ENCODE measurements around the gene DNAH6. TPM values are rescaled to one million over a fixed set of nuclear protein-coding genes. Genes with fewer than 3 reads are reported as not detected.

DNAH6 gene
- polyA plus RNA-seq, 3 donors from 2014 or later = 0.07 TPM; not detected in 2

DNA sequence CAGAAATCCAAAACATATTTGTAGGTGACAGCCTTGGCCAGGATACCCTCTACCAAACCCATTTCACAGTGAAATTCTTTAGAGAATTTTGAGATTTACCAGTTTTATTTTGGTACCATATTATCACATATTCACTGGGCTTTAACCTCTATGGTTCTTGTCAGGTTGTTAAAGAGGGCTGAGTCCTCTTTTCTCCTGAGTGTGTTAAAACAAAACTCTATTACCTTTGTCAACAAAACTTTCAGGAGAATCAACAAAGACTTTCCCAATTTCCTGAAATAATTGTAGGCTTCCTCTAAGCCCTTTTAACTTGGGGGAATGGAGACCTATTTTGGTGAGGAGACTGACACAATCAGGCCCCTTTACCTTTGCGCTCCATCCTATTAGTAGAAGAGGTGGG lies 209.4 kb downstream of the DNAH6 start:
- Mint-ChIP-seq H3K27ac (no peak overlapping the region), H3K4me1 (peaks cover 0 to 8% of the 10 kb centered on the region in 2 donors), H3K9me3 (no peaks in the 10 kb centered on the region), H3K27me3 (ENCODE audit: low read depth in 3 of 3) (peaks cover under 1 to 5% (median 2%) of the 10 kb centered on the region in 3 donors), H3K36me3 (peaks cover 0 to 11% (median 0%) of the 10 kb centered on the region in 3 donors), H3K4me3 (no peak overlapping the region)
- no peak for DNase-seq

DNA sequence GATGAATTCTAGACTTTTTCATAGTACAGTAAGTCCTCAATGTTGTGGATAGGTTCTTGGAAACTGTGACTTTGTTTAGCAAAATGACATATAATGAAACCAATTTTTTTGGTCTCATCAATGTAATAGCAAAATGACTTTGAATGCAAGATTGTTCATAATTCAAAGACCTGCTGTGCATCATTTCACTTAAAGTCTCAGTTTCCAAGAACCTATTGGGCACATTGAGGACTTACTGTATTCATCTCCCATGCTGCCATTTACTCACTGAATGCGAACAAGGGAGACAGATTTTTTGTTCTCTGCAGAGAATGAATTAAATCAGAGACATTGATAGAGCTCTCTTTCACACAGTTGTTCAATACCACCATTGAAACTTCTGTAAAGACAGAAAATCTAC lies 211.0 kb downstream of the DNAH6 start:
- peaks cover 0 to 8% of the 10 kb centered on the region in 2 donors for H3K4me1 Mint-ChIP-seq
- no peaks in the 10 kb centered on the region for H3K9me3 Mint-ChIP-seq
- no peak overlapping the region for H3K4me3 Mint-ChIP-seq
- H3K36me3 Mint-ChIP-seq = peaks cover 0 to 11% (median 0%) of the 10 kb centered on the region in 3 donors
- H3K27ac Mint-ChIP-seq = no peak overlapping the region
- DNase-seq = no peak
- H3K27me3 Mint-ChIP-seq (ENCODE audit: low read depth in 3 of 3) = peaks cover 0 to 3% (median 0%) of the 10 kb centered on the region in 3 donors

DNA sequence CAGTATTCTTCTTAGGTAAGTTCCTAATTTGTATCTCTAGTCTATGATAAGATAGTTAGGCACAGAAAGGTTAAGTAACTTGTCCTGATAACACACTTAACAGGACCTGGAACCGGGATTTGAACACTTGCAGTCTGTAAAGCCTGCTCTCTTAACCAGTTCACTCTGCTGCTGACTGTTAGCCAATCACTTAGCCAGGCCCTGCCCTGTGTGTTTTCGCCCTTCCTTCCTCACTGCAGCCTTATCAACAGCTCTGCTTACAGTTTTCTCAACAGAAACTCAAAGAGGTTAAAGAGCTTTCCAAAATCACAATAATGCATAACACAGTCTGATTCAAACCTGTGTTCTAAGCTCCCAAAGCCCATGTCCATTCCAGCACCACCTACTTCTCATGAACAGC lies 212.9 kb downstream of the DNAH6 start:
- H3K4me3 Mint-ChIP-seq = no peak overlapping the region
- H3K36me3 Mint-ChIP-seq = peaks cover 0 to 3% (median 0%) of the 10 kb centered on the region in 3 donors
- peaks cover 0 to 3% of the 10 kb centered on the region in 2 donors for H3K4me1 Mint-ChIP-seq
- no peak overlapping the region for H3K27ac Mint-ChIP-seq
- H3K27me3 Mint-ChIP-seq (ENCODE audit: low read depth in 3 of 3) = peaks cover 0 to 3% (median 0%) of the 10 kb centered on the region in 3 donors
- H3K9me3 Mint-ChIP-seq = no peaks in the 10 kb centered on the region
- DNase-seq = no peak

DNA sequence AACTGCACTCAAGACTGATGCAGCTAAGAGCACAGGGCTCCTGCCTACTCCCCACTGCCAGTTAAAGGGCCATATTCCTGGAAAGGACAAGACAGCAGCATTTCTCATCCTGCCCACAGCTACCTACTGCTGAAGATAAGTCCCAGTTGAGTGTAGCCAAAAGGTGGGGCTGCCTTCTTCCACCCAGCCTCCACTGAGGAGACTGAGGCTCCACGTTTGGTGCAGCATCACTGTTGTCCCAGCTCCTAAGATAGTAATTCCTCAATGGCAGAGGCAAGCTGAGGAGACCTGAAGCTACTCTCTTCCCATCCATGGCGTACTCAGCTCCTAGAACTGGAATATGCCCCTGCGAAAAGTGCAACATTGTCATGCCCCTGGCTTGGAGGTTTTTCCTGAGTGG lies 214.9 kb downstream of the DNAH6 start:
- H3K27me3 Mint-ChIP-seq (ENCODE audit: low read depth in 3 of 3) = peaks cover 0 to 3% (median 0%) of the 10 kb centered on the region in 3 donors
- H3K9me3 Mint-ChIP-seq = no peaks in the 10 kb centered on the region
- DNase-seq = no peak
- H3K4me1 Mint-ChIP-seq = no peaks in the 10 kb centered on the region
- H3K27ac Mint-ChIP-seq = no peak overlapping the region
- no peaks in the 10 kb centered on the region for H3K36me3 Mint-ChIP-seq
- no peak overlapping the region for H3K4me3 Mint-ChIP-seq

DNA sequence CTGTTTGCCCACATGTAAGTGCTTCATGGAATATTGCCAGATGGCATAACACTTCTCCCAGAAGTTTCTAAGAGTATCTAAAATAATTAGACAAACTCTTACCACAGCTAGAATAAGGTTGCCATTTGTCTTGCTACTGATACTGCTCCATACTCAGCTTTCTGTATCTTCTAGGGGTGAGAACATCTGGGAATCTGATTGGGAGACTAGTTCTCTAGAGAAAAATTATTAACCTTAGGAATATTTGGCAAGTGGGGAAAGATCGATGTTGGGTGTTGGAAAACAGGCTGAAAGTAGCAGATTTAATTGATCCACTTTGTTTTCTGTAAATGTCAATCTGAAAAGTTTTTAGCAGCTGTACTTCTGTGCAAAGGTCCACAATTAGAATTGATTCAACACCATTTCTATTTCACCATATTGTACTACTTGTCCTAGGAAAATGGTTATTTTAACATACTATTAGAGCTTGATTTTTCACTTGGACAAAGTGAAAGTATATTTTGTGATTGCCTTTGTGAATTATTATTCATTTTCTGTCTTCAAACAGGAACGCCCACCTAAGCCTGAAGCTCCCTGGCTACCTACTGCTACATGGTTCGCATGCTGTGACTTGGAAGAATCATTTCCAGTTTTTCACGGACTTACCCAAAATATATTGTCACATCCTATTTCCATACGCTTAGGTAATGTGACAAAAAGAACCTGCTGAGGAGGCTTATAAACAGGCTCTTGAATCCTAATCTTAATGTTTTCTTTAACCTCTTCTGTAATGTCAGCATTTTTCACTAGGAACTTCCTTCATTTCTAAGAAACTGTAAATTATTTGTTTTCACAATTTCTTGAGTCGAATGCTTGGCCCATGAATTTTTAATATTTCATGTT lies 216.8 kb downstream of the DNAH6 start:
- no peak for DNase-seq
- H3K27ac Mint-ChIP-seq = no peak overlapping the region
- H3K36me3 Mint-ChIP-seq = peaks cover 0 to 3% (median 0%) of the 10 kb centered on the region in 3 donors
- H3K9me3 Mint-ChIP-seq = no peaks in the 10 kb centered on the region
- H3K27me3 Mint-ChIP-seq (ENCODE audit: low read depth in 3 of 3) = peaks cover 0 to 7% (median 0%) of the 10 kb centered on the region in 3 donors
- H3K4me1 Mint-ChIP-seq = no peaks in the 10 kb centered on the region
- H3K4me3 Mint-ChIP-seq = no peak overlapping the region

DNA sequence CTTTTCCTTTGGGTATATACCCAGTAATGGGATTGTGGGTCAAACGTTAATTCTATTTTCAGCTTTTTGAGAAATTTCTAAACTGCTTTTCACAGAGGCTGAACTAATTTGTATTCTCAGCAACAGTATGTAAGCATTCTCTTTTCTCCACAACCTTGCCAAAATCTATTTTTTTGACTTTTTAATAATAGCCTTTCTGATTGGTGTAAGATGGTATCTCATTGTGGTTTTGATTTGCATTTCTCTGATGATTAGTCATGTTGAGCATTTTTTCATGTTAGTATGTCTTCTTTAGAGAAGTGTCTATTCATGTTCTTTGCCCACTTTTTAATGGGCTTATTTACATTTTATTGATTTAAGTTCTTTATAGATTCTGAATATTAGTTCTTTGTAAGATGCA lies 219.1 kb downstream of the DNAH6 start:
- peaks cover 1 to 7% (median 4%) of the 10 kb centered on the region in 3 donors for H3K27me3 Mint-ChIP-seq (ENCODE audit: low read depth in 3 of 3)
- H3K4me1 Mint-ChIP-seq = peaks cover 3 to 5% of the 10 kb centered on the region in 2 donors
- H3K4me3 Mint-ChIP-seq = no peak overlapping the region
- no peak for DNase-seq
- H3K27ac Mint-ChIP-seq = no peak overlapping the region
- H3K36me3 Mint-ChIP-seq = peaks cover 0 to 13% (median 7%) of the 10 kb centered on the region in 3 donors
- no peaks in the 10 kb centered on the region for H3K9me3 Mint-ChIP-seq

DNA sequence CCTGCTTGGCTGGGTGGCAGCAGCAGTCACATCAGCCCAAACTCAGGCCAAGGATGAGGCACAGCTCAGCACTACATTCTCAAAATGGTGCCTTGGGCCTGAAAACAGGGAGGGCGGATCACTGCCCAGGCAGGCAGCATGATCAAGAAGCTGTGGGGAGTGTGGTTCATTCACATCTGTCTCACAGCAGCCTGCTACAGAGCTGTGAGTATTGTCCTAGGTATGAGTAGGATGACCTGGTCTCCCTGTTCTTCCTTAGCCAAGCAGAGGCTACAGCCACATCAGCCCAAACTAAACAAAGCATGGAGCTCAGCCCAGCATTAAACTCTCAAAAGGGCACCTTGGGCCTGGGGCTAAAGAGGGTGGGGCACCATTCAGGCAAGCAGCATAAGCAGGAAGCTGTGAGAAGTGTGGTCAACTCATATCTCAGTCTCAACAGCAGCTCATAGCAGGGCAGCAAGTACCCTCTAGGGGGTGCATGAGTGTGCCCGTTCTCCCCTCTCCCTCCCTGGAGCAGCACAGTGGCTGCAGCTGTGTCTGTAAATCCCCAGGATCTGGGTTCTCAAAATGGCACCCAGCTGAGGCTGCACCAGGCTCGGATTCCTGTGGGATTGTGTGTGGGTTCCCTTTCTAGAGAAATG lies 225.0 kb downstream of the DNAH6 start:
- Mint-ChIP-seq H3K27me3 (ENCODE audit: low read depth in 3 of 3) (peaks cover 1 to 9% (median 4%) of the 10 kb centered on the region in 3 donors), H3K4me3 (peak overlapping the region in 2 of 5 donors; percentile 16 to 53), H3K9me3 (no peaks in the 10 kb centered on the region), H3K27ac (peak overlapping the region; percentile 2 to 84 (median 76)), H3K4me1 (peaks cover 21 to 29% of the 10 kb centered on the region in 2 donors), H3K36me3 (peaks cover 4 to 18% (median 7%) of the 10 kb centered on the region in 3 donors)
- DNase-seq = peak; percentile 54 to 71 (median 69)

DNA sequence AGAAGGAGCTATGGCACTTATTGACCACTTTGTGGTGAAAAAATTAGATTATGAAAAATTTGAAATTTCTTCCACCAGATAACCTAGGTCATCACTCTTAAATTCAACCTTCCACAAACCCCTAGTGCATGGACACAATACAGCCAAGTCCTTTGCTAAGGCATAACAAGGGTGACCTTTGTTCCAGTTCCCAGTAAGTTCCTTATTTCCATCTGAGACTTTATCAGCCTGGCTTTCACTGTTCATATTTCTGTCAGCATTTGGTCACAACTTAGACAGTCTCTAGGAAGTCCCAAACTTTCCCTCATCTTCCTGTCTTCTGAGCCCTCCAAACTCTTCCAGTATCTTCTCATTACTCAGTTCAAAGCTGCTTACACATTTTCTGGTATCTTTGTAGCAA lies 232.0 kb downstream of the DNAH6 start:
- Mint-ChIP-seq H3K9me3 (no peaks in the 10 kb centered on the region), H3K36me3 (peaks cover 7 to 11% (median 8%) of the 10 kb centered on the region in 3 donors), H3K27me3 (ENCODE audit: low read depth in 3 of 3) (no peaks in the 10 kb centered on the region), H3K4me3 (no peak overlapping the region), H3K4me1 (no peaks in the 10 kb centered on the region), H3K27ac (peak overlapping the region in 1 of 6 donors; percentile 15)
- no peak for DNase-seq

DNA sequence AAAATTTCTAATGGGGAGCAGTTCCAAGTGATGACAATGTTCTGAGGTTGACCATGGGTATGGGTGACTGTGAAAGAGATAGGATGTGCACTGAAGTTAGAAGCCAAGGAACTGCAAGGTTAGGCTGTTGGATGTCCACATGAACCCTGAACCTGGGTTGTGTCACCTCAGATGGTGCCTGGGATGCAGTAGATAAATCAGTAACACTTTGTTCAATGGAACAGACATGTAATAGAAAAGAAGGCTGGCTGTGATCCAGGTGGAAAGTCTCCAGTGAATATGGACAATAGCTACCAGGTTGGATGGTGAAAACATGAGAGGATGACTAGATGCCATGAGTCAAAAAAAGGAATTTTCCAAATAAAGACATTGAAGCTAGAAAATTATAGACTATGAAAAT lies 233.1 kb downstream of the DNAH6 start:
- no peak for DNase-seq
- Mint-ChIP-seq H3K4me3 (no peak overlapping the region), H3K4me1 (no peaks in the 10 kb centered on the region), H3K36me3 (peaks cover 7 to 11% (median 8%) of the 10 kb centered on the region in 3 donors), H3K27me3 (ENCODE audit: low read depth in 3 of 3) (no peaks in the 10 kb centered on the region), H3K27ac (no peak overlapping the region), H3K9me3 (no peaks in the 10 kb centered on the region)

DNA sequence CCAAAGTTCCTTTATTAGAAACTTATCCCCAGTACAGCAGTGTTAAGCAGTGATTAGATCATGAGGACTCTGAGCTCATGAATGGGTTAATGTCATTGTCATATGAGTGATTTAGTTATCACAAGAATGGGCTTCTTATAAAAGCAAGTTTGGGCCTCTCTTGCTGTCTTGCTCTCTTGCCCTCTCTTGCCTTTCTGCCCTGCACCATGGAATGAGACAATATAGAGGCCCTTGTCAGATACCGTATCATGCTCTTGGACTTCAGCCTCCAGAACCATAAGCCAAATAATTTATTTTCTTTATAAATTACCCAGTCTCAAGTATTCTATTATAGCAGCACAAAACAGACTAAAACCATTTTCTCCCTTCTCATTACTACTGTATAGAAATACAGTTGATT lies 238.8 kb downstream of the DNAH6 start:
- Mint-ChIP-seq H3K36me3 (no peaks in the 10 kb centered on the region), H3K4me3 (no peak overlapping the region), H3K27ac (no peak overlapping the region), H3K4me1 (no peaks in the 10 kb centered on the region), H3K27me3 (ENCODE audit: low read depth in 3 of 3) (peaks cover 0 to 2% (median under 1%) of the 10 kb centered on the region in 3 donors), H3K9me3 (no peaks in the 10 kb centered on the region)
- no peak for DNase-seq

DNA sequence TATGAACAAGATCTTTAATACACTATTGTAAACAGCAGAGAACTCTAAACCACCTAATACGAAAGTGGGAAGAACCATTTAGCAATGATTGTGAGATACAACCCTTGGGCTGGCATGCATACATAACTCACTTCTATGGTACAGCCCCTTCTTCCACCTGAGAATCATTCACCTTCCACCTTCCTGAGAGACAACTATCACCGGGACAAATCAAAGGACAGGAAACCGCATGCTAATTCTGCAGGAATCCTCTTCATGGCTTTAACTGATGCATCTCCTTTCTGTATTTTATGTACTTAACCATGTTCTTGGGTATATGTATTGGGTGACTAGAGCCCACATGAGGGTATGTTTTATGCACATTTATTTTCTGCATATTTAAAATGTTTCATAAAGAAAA lies 241.3 kb downstream of the DNAH6 start:
- no peaks in the 10 kb centered on the region for H3K4me1 Mint-ChIP-seq
- peaks cover 0 to 4% (median 0%) of the 10 kb centered on the region in 3 donors for H3K36me3 Mint-ChIP-seq
- H3K9me3 Mint-ChIP-seq = no peaks in the 10 kb centered on the region
- no peak for DNase-seq
- H3K27ac Mint-ChIP-seq = no peak overlapping the region
- H3K27me3 Mint-ChIP-seq (ENCODE audit: low read depth in 3 of 3) = peaks cover 0 to 4% (median 3%) of the 10 kb centered on the region in 3 donors
- no peak overlapping the region for H3K4me3 Mint-ChIP-seq

DNA sequence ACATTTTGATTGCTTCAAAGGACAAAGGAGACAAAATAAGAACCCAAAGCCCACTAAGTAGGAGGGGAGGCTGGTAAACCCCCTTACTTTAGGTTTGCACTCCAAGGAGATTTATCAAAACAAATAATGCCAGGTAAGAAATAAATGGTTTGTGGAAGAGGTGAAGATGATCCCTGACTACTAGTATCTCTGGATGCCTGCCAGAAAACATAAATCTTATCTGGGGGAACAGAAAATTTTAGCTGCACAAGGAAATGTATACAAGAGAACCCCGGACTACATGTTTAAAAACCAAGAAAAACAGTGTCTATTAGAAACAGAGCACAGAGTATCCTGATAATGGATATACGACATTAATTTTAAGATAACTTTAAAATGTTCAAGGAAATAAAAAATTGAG lies 250.5 kb downstream of the DNAH6 start:
- Mint-ChIP-seq H3K27me3 (ENCODE audit: low read depth in 3 of 3) (peaks cover 0 to 3% (median 0%) of the 10 kb centered on the region in 3 donors), H3K4me1 (no peaks in the 10 kb centered on the region), H3K9me3 (peaks cover 3 to 15% (median 12%) of the 10 kb centered on the region in 6 donors), H3K36me3 (peaks cover 8 to 11% (median 9%) of the 10 kb centered on the region in 3 donors), H3K4me3 (no peak overlapping the region), H3K27ac (peak overlapping the region in 1 of 6 donors; percentile 26)
- no peak for DNase-seq

DNA sequence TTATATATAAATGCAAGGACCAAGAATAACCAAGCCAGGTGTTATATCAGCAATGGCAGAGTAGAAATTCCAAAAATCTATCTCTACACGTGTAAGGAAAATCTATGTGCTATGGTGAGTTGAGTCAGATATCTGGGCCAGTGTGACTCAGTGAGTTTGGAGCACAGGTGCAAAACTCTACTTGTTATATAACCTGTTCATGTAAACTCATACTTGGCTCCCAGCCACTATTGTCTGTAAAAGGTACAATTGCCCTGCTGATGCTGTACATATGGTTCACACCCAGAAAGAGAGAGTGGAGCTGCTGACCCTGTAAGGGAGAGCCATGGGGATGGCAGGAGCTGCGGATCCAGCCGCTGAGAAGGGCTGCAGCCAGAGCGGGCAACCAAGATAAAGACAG lies 252.5 kb downstream of the DNAH6 start:
- H3K27ac Mint-ChIP-seq = peak overlapping the region in 1 of 6 donors; percentile 57
- H3K4me3 Mint-ChIP-seq = no peak overlapping the region

DNA sequence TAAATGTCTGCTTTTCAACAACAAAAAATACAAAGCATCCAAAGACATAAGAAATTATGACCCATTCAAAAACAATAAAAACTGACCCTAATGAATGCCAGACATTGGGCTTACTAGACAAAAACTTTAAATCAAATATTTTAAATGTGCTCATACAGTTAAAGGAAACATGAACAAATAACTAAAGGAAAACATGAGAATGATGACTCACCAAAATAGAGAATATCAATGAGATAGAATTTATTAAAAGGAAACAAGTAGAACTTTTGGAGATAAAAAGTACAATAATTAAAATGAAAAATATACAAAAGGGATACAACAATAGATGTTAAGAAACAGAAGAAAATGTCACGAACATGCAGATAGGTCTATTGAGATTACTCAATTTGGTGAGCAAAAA lies 254.0 kb downstream of the DNAH6 start:
- peaks cover 13 to 23% (median 20%) of the 10 kb centered on the region in 3 donors for H3K36me3 Mint-ChIP-seq
- no peak overlapping the region for H3K4me3 Mint-ChIP-seq
- peaks cover 0 to 2% (median 0%) of the 10 kb centered on the region in 3 donors for H3K27me3 Mint-ChIP-seq (ENCODE audit: low read depth in 3 of 3)
- no peak overlapping the region for H3K27ac Mint-ChIP-seq
- DNase-seq = no peak
- H3K4me1 Mint-ChIP-seq = no peaks in the 10 kb centered on the region
- H3K9me3 Mint-ChIP-seq = peaks cover 16 to 47% (median 28%) of the 10 kb centered on the region in 6 donors

More for the DNA sequence above, 252.5 kb downstream of the DNAH6 start:
- Mint-ChIP-seq H3K27me3 (ENCODE audit: low read depth in 3 of 3) (no peaks in the 10 kb centered on the region), H3K36me3 (peaks cover 9 to 19% (median 13%) of the 10 kb centered on the region in 3 donors), H3K4me1 (no peaks in the 10 kb centered on the region), H3K9me3 (peaks cover 7 to 33% (median 23%) of the 10 kb centered on the region in 6 donors)
- no peak for DNase-seq

All from immature natural killer cell (primary cell).